Measurements from ENCODE around the gene RET.

RET gene

GRCh38 chr10:43076876-43077420 is at the start of gene RET:
TSS of gene RET (plus strand) at chr10:43077069. CDS start at chr10:43077259, 190 bp downstream.
- no peak for DNase-seq

DNA sequence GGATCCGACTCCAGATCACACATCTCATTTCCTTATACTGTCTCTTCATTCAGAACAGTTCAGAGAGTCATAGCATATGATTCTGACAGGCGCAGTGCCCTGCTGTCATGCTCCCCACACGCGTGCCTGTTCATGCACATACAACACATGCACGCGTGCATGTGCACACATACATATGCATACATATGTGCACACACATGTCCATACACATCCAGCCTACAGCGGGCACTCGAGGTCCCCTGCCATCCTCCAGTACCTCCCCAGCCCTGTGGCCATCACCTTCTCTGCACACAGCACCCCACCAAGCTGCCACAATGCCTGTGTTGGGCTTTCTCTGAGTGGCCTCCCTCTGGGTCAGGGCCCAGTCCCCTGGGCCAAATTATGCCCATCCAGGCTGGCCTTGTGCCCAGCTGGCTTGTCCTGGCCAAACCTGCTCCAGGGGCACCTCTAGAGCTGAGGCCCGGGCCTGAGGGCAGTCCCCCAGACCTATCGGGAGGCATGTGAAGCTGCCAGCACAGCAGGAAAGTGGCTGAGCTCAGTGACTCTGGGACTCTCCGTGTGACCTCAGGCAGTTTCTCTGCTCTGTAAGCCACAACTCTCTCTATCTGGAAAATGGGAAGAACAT is 49.4 kb upstream of the RET start:
- DNase-seq, result no peak

- DNase-seq, result no peak
Measured at GRCh38 chr10:43028143-43028542, 48.7 kb upstream of the RET start.

- DNase-seq, result no peak
Measured at GRCh38 chr10:43029043-43029442, 47.8 kb upstream of the RET start.

DNA sequence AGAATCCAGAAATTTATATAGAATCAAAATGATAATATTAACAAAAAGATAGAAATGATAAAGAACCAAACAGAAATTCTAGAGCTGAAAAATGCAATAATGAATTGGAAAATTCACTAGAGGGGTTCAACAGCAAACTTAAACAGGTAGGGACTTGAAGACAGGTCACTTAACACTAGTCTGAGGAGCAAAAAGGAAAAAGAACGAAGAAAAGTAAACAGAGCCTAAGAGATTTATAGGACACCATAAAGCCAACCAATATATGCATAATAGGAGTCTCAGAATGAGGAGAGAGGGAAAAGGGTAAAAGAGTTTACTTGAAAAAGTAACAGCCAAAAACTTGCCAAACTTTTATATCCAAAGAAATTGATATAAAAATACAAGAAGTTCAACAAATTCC is 44.3 kb upstream of the RET start:
- DNase-seq, result no peak

- no peak for DNase-seq
Measured at GRCh38 chr10:43035800-43036199, 41.1 kb upstream of the RET start.

DNA sequence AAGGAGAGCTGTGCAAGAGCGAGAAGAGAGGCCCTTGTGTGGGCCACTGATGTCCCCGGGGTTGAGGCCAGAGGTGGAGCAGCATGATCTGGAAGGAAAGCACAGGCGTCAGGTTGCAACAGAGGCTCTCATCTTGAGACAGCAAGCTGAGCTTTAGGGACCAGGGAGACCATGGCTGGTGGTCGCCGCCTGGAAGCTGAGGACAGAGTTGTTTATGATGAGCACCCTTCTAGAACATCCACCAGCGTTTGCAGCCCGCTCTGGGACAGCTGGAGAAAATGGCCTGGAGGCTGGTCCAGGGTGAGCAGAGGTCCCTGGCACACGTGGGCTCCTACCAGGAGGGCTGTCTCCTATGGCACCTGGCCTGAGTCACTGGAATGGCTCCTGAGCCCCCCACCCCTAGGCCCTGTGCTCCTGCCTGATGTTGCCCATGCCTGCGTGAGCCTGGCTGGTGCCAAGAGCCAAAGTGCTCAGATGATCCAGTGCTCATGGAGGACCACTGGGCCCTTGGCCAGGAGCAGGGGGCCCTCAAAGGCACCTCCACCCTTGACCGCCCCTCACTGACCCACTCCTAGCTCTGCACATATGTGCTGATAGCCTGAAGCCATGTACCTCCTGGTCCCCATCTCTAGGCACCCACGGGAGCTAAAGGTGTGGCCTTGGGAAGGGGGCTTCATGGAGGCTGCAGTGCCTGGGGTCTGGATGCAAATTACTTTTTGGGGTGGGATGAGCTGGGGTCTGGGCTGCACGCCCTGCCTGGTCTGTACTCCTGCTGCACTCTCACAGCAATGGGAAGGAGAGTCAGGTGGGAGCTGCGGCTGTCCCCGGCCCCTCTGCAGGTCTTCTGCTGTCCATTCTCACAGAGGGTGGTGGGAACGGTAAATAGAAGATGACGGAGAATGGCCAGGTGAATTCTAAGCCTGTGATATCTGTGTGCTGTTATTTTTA is 40.1 kb upstream of the RET start:
- no peak for DNase-seq

DNA sequence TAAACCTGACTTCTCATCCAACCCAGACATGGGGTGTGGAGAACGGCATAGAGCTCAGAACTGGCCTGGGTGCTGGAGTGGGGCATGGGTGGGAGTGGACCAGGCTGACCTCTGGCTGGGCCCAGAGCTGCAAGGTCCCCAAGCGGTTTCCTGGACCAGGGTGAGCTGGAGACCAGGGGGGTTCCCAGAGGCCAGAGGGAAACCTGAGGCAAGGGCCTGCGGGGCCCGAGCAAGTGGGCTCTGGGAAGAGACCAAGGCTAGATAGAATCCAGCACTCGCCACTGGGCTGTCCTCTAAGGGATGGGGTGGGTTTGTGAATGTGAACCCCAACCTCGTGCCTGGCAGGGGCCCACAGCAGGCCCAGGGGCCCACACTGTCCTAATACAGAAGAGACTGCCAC is 39.4 kb upstream of the RET start:
- DNase-seq, result no peak

GRCh38 chr10:43037942-43038782 is 38.7 kb upstream of the RET start:
- no peak for DNase-seq

DNA sequence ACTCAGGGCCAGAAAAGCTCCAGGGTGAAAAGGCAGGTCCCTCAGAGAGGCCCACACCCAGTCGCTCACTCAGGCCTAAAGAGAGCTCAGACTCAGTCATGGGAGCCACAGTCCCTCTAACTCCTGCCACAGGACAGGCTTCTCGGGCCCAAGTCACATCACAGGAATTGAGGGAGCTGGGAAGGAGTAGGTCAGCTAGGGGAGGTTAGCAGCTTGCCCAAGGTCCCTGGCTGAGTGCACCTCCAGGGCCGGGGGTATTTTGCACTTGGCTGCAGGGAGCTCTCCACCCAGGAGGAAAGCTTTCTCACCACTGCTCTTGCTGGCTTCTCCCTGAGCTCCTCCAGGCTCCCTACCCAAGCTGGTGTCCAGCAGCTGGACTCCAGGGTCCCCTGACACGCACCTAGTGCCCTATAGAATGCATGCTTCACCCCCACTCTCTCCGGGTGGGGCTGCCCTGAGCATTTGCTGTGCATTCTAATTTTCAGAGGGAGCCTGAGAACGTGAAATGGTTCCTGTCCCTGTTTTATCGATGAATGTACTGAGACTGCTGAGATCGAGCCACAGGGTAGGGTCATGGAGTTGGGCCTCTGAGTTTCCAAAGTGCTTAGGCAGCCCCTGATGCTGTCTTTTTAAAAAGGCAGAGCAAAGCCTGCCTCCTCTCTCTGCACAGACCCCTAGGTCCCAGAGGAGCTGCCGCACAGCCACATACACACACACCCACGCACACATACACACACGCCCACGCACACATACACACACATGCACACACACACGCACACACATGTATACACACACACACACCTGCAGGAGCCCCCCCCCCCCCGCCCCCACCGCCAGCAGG is 37.9 kb upstream of the RET start:
- DNase-seq, result no peak

DNA sequence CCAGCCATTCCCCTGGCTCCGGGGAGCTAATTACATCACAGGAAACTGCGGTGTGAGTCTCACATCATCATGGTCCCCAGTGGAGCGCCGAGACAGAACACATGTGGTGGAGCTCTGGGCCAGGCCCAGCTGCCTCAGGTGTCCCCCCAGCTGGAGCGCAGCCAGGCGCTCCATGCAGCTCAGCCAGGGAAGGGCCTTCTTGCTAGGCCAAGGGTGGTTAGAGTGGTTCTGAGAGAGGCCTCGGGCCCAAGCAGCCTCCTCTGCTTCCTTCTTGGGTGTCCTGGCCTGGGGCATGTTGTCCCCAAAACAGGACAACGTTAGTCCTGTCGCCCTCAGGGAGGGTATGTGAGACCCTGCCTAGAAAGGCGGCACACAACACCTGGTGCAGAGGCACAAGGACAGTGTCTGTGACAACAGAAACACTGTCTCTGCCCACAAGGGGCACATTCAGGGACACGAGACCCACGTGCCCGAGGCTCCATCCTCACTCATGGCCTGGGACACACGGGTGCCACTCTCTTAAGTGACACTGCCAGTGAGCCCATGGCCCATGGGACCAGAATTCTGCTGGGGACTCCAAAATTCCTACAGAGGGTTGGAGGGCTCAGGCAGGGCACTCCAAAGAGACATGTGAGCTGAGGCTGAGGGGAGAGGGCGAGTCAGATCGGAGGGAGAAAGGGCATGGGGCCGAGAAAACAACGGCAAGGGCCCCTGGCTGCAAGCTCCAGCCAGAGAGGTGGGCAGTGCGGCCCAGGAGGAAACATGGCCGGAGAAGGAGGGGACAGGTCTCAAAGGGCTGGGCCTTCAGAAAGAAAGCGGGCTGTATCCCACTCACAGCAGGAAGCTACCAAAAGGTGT is 37.0 kb upstream of the RET start:
- DNase-seq, result no peak

DNA sequence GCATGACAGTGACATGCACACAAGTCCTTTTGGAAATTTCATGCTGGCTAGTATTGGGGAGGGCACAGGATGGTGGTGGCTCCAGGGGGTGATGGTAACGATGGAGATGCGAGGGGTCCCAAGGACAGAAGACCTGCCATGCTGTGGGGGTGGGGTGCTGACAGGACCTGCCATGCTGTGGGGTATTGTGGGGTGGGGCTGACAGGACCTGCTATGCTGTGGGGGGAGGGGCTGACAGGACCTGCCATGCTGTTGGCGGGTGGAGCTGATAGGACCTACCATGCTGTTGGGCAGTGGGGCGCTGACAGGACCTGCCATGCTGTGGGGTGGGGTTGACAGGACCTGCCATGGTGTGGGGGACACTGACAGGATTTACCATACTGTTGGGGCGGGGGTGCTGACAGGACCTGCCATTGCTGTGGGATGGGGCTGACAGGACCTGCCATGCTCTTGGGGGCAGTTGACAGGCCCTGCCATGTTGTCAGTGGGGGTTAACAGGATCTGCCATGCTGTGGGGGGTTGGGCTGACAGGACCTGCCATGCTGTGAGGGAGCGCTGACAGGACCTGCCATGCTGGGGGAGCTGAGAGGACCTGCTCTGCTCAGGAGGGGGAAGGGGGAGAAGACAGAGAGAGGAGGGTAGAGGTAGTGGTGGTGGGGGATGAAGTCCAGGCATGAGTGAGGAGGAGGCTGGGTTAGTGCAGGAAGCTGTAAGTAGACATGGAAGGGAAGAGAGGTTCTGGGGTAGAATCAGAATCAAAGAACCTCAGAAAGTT is 36.2 kb upstream of the RET start:
- DNase-seq, result no peak

- no peak for DNase-seq
Measured at GRCh38 chr10:43041422-43042342, 35.2 kb upstream of the RET start.

GRCh38 chr10:43042503-43043341 is 34.1 kb upstream of the RET start:
- no peak for DNase-seq

GRCh38 chr10:43043342-43043772 is 33.5 kb upstream of the RET start:
- DNase-seq, result no peak

GRCh38 chr10:43043773-43044447 is 33.0 kb upstream of the RET start:
- DNase-seq, result no peak

DNA sequence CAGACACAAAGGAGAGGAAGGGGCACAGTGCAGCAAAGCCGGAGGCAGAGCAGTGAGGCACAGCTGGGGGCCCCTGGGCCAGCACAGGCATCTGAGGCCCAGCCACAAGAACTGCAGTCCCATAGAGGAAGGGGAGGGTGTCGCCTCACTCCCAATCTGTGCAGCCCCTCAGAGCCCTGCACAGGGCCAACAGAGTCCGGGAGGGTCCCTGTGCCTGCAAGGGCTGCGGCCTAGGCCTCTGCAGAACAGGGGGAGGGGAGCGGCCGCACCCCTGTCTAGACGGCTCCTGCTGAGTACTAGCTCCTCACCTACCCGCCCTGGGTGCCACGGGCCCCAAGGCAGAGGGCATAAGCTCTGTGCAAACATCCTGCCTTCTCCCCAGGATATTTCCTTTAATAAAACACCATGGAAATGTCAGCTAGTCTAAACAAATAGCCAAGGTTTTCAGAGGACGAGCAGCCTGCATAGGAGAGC is 32.4 kb upstream of the RET start:
- no peak for DNase-seq
